Gastrocnemius medialis (tissue), 4 donors: ENCODE measurements around the gene DNAJB5.

Experiments used
- POLR2A ChIP-seq, 2 donors: fragments of 450-650 bp; IDR thresholded peaks; one replicate each; pipeline ENCODE4 v1.6.1; 2017; ENCODE audit warnings: antibody characterized with exemption in 2 of 2, mild to moderate bottlenecking in 2 of 2, moderate library complexity in 2 of 2
- TF ChIP-seq, protein P1 (sequence below), 5 experiments: fragments of 450-650 bp in 3 of 5; fragments of 200-600 bp in 2 of 5; sonication (generic) in 2 of 5; IDR thresholded peaks in 4 of 5; conservative IDR thresholded peaks in 1 of 5; 1 replicate in 4 of 5; 2 replicates in 1 of 5; pipeline ENCODE4 v1.5.1; 2016 to 2019; ENCODE audit warnings: antibody characterized with exemption in 5 of 5, mild to moderate bottlenecking in 3 of 5, moderate library complexity in 3 of 5

GRCh38 chr9:34964458-34964857 lies 25.1 kb upstream of the DNAJB5 start:
- no peak for TF ChIP-seq POLR2A (IDR thresholded peaks at IDR 0.05)
- TF ChIP-seq, protein P1, sequence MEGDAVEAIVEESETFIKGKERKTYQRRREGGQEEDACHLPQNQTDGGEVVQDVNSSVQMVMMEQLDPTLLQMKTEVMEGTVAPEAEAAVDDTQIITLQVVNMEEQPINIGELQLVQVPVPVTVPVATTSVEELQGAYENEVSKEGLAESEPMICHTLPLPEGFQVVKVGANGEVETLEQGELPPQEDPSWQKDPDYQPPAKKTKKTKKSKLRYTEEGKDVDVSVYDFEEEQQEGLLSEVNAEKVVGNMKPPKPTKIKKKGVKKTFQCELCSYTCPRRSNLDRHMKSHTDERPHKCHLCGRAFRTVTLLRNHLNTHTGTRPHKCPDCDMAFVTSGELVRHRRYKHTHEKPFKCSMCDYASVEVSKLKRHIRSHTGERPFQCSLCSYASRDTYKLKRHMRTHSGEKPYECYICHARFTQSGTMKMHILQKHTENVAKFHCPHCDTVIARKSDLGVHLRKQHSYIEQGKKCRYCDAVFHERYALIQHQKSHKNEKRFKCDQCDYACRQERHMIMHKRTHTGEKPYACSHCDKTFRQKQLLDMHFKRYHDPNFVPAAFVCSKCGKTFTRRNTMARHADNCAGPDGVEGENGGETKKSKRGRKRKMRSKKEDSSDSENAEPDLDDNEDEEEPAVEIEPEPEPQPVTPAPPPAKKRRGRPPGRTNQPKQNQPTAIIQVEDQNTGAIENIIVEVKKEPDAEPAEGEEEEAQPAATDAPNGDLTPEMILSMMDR (IDR thresholded peaks at IDR 0.05 in 4 of 5, conservative IDR thresholded peaks at IDR 0.05 in 1 of 5) = no peak
